SIG-M5 treated with dmso at 0.1 percent for 504 hours (cell line): ENCODE measurements around the gene RASL12.
A peak's percentile ranks its signal among the peaks of the same experiment; 100 is the strongest.
"Not testable (repeated sequence)": the region's sequence is repeated elsewhere in the genome, so short reads cannot be mapped to it uniquely, and the experiment has no call there.

ENCODE experiments used
- DNase-seq: peaks from one replicate; lab custom pipeline; 2025; ENCODE audit not compliant: unreplicated experiment; lab: John Stamatoyannopoulos, UW

Gene RASL12

GRCh38 chr15:65075607-65076395, 8.0 kb upstream of the RASL12 start:
- DNase-seq = not testable (repeated sequence)

GRCh38 chr15:65074946-65075345, 7.2 kb upstream of the RASL12 start:
- DNase-seq = not testable (repeated sequence)

- no peak for DNase-seq
These were observed 4.8 kb upstream of the RASL12 start for GRCh38 chr15:65072617-65073016.

- DNase-seq = no peak
These were observed 4.2 kb upstream of the RASL12 start for GRCh38 chr15:65072027-65072426.

GRCh38 chr15:65071381-65071811, 3.6 kb upstream of the RASL12 start:
- DNase-seq = no peak

DNA sequence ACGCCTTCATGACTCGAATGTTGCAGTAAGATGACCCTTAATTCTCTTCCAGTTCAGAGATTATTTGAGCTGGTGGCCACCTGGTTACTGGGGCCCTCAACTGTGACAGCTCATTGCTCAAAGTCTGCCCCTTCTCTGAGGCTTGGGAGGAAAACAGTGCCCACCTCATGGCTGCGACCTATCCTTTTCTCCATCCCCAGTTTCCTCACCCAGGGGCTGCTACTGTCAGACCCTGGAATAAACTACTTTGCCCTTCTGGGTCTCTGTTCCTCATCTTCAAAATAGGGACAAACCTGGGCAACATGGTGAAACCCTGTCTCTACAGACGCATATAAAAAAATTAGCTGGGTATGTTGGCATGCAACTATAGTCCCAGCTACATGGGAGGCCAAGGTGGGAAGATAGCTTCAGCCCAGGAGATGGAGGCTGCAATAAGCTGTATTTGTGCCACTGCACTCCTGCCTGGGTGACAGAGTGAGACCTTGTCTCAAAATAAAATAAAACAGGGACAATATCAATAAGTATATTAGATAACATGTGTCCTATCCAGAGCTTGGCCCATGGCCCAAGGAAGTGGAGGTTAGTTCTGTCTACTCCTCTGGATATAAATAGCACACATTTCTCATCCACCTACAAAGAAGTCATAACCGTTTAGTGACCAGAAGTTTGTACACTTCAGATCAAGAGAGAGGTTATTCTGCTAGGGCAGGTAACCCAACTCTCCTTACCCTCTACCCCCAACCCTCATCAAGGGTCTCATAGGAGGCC, 2.2 kb upstream of the RASL12 start:
- DNase-seq = no peak

- DNase-seq = no peak
These were observed 1.4 kb upstream of the RASL12 start for GRCh38 chr15:65069179-65069578.

GRCh38 chr15:65068403-65068788, 605 bp upstream of the RASL12 start:
- DNase-seq = no peak

- DNase-seq = no peak
These were observed 510 bp downstream of the RASL12 start for GRCh38 chr15:65067317-65067644.

- no peak for DNase-seq
These were observed 1.0 kb downstream of the RASL12 start for GRCh38 chr15:65066635-65067316.

DNA sequence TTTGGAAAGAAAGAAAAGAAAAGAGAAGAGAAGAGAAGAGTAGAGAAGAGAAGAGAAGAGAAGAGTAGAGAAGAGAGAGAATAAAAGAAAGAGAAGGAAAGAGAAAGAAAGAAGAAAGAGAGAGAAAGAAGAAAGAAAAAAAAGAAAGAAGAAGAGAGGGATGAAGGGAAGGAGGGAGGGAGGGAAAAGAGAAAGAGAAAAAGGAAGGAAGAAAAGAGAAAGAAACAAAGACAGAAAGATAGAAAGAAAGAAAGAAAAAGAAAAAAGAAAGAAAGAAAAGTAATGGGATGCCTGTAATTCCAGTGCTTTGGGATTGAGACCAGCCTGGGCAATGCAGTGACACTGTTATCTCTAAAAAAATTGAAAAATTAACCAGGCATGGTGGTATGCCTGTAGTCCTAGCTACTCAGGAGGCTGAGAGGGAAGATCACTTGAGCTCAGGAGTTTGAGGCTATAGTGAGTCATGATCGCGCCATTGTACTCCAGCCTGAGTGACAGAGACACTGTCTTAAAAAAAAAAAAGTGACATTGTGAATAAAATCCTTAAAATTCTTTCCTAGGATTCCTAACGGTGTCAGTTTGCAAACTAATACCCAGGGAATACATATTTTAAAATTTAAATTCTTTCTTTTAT, 1.7 kb downstream of the RASL12 start:
- DNase-seq = no peak

DNA sequence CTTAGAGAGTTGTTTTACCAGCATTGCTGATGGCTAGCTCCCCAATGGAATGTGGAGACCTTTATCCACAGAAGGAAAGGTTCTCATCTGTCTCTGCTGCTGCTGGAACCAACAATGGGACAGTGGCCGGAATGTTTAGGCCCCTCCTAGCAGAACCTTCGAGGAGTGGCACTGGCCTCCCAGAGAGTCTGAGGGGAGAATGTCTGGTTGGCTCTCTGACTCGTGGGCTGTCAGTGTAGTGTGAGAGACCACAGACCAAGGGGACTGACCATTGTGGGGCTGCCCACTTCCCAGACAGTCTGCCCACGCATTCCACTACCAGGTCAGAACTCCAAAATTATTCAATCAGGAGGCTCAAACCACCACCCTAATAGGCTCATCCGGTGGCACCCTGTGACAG, 5.1 kb downstream of the RASL12 start:
- no peak for DNase-seq

- peak; percentile 26 for DNase-seq
These were observed 5.7 kb downstream of the RASL12 start for GRCh38 chr15:65062061-65062460.

- no peak for DNase-seq
These were observed 7.0 kb downstream of the RASL12 start for GRCh38 chr15:65060641-65061397.

GRCh38 chr15:65059931-65060596, 7.7 kb downstream of the RASL12 start:
- no peak for DNase-seq

DNA sequence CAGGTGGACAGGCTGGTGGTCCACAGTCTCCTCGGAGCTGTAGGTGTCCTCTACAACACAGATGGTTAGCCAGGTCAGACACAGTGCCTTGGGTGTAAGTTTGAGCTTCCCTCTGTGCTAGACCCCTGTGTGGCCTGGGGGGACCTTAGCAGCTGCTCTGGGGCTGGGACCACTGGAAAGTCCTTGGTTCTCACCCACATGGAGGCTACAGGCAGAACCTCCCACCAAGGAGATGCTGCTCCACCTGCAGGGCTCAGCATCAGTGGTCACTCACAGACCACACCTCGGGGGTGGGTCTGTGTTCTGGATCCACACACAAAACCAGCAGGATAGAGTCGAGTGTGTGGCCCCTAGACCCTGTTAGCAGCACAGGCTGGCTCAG, 8.4 kb downstream of the RASL12 start:
- DNase-seq = no peak

GRCh38 chr15:65058394-65059368, 9.1 kb downstream of the RASL12 start:
- no peak for DNase-seq

GRCh38 chr15:65057549-65057940, 10.2 kb downstream of the RASL12 start:
- no peak for DNase-seq
